GM19023 (cell line): ENCODE results near the gene UROC1.

Experiments
- ATAC-seq: cut with Tn5 transposase; IDR thresholded peaks from one replicate; pipeline ENCODE4 v1.9.1; 2021; ENCODE audit warnings: mild to moderate bottlenecking, moderate library complexity; ENCODE audit not compliant: unreplicated experiment

Gene UROC1

DNA sequence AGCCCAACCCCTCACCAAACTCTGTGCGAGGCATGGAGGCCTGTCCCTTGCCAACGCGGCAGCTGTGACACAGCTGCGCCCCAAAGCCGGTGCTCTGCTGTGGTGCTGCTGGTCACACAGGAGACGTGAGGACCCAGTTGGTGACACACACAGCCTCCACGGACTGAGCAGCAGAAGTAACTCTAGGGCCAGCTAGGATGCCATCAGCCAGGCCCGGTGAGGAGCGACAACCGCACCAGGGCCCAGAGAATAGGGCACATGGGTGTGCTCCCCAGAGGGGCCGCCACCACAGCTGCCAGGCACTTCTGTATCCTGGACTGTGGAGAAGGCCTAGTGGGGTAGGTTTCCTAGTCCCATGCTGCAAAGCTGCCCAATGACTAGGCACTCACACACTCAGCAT lies 52.6 kb downstream of the UROC1 start:
- no peak for ATAC-seq

DNA sequence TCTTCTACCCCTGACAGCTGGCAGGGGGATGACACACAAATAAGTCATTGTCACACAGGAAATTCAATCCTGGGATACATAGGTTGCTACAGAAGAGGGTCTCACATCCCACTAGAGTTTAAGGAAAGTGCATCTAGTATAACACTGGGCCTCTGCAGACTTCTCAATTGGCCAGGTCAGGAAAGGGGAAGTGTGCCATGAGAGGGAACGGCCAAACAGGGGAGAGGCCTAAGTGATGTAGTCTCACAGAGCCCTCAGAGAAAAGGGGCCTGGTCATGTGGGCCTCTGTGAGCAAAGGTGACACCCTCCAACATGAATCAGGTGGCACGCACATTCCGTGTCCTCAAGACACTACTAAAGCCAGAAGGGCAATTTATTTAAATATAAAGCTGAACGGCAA lies 53.1 kb downstream of the UROC1 start:
- no peak for ATAC-seq

DNA sequence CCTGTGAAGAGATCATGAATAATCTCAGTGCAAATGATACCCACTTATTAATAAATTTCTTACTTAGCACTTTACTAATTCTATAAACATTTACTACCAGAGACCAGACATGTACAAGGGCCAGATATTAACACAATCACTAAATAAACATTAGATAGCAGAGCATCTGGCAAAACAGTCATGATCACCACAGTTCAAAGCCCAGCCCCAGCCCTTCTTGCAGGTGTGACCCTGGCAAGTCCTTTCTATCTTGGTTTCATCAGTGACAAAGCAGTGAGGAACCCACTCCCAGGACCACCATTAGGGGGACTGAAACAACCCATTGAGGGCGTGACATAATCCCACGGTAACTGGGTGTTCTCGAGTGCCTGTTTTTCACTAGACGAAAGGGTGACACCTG lies 53.5 kb downstream of the UROC1 start:
- no peak for ATAC-seq

- ATAC-seq = no peak
Observed at GRCh38 chr3:126463521-126463920, 54.1 kb downstream of the UROC1 start.

DNA sequence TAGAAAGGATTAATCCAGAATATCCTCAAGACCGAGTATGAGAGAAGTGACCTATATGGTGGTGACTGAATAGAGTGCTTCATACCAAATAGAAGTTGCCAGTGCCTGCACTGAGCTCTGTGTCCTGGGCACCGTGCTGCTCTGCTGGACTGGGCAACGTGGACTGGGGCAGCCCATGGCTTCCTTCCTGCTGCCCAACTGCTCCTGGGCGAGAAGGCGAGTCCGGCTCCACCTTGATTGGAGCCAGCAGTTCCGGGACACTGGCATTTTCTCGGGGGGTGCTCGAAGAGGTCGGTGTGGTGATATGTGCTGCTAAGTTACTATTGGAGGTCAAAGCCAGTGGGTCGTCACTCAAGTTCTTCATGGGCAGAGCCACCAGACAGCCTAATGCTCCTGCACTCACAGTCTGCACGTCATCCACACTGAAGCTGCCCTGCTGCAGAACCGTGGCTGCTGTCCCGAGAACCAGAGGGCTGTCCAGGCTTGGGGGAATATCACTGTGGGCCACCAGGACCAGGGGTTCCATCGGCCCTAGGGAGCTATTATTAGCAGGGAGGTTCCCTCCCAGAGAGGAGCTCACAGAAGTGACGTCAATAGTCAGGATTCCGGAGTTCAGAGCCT lies 56.0 kb downstream of the UROC1 start:
- no peak for ATAC-seq

DNA sequence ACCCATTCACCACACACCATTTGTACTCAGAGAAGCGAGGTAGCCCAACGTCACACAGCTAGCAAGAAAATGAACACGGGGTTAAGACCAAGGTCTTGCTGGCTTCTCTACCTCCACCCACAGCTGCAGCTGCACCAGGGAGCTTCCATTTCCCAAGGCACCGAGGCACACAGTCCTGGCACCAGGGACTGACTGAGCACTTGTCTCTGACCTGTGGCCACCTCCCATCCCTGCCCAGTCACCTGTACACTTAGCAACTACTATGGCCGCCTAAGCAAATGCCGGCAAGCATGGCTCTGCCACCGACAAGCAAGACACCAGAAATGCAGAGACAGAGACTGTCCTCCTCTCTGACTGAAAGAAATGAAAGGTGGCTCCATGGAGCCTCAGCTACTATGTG lies 57.2 kb downstream of the UROC1 start:
- no peak for ATAC-seq

- ATAC-seq = no peak
Observed at GRCh38 chr3:126459763-126460127, 57.8 kb downstream of the UROC1 start.

DNA sequence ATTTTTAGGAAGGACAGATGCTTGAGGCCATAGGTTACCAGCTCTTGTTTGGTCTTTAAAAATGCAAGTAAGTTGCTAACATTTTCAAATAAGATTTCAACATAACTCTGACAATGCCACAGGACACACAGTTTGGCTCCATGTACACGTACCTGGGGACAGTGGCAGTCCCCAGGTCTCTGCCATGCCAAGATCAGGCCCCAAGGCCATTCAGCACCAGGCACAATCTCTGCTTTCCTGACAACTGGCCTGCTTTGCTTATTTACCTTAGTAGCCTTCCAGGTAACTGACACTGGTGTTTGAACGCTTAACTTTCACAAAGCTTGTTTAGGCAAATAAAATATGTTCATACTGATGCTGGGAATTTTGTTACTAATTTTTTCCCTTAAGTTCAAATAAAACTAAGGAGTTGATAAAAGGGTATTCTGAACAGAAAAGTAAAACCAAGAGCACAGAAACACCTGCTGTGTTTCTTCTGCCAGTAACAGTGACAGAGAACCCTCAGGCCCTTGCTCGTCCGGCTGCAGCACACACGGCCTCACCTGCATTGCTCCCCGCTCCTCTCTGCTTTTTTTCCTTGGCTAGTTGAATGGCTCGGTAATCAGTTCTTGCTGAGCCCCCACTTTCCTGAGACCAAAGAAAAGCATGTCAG lies 58.3 kb downstream of the UROC1 start:
- no peak for ATAC-seq

GRCh38 chr3:126456766-126457388 lies 60.7 kb downstream of the UROC1 start:
- ATAC-seq = no peak

DNA sequence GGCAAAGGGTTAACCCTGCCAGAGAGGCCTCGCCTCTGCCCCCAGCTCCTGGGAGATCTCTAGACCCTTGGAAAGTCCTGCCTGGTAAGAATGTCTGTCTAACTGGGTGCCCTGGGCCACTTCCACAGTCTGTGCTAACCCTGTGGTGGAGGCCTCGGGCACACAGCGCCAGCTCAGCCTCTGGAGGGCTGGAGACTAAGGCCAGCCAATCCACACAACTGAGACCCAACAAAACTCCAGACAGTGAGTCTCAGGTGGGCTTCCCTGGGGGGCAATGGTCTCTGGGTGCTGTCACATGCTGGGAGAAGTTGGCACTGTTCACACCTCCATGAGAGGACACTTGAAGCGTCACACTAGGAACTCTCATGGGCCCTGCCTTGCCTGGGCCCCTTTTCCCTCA lies 61.4 kb downstream of the UROC1 start:
- no peak for ATAC-seq

GRCh38 chr3:126454437-126455198 lies 63.0 kb downstream of the UROC1 start:
- ATAC-seq = no peak

GRCh38 chr3:126454025-126454424 lies 63.5 kb downstream of the UROC1 start:
- no peak for ATAC-seq

GRCh38 chr3:126452213-126452612 lies 65.4 kb downstream of the UROC1 start:
- no peak for ATAC-seq

GRCh38 chr3:126451511-126451910 lies 66.1 kb downstream of the UROC1 start:
- ATAC-seq = no peak

DNA sequence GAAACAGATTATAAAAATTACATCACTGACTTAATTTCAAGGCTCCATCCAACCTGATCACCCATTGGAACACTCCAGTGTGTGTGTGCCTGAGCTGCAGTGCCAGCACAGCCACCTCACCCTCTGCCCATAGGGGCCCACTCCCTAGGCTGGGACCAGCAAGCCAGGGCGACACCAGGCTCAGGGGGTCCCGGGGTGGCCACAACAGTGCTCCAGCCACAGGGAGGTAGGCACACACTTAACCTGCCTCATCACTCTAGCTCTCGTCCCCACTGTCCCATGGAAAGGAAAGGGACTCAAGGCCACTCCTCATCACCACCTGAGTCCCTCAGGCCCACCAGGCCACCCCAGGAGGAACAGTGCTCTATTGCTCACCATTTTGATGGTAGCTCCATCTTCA lies 66.8 kb downstream of the UROC1 start:
- ATAC-seq = no peak

GRCh38 chr3:126450219-126450618 lies 67.4 kb downstream of the UROC1 start:
- ATAC-seq = no peak

DNA sequence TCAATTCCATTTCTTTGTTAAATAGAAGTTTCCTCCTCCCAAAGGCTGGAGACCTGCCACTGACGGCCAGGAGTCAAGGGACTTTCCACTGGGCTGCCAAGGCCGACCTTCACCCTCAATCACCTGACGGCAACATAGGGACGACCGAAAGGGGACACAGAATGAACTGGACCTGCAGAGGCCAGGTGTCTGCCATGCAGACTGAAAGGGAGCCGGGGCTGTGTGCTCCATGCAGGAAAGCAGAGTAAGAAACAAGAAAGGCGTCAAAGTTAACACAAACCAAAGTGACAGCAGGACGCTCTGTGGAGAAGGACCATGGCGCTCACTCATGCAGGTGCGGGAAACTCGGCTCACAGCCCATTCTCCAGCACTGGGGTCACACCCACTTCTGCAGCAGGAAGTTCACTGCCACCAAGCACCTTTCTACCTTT lies 67.9 kb downstream of the UROC1 start:
- no peak for ATAC-seq

DNA sequence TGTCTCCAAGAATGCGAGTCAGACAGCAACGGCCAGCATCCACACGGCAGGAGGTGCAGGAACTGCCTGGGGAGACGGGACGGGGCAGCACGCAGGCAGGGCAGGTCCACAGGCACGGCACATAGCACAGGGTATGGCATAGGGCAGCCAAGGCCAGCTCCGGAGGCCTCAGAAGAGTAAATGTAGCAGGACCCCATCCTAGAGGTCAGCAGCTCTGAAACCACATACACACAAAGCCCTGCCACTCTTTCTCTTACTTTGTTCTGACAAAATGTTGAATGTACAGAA lies 68.7 kb downstream of the UROC1 start:
- no peak for ATAC-seq

DNA sequence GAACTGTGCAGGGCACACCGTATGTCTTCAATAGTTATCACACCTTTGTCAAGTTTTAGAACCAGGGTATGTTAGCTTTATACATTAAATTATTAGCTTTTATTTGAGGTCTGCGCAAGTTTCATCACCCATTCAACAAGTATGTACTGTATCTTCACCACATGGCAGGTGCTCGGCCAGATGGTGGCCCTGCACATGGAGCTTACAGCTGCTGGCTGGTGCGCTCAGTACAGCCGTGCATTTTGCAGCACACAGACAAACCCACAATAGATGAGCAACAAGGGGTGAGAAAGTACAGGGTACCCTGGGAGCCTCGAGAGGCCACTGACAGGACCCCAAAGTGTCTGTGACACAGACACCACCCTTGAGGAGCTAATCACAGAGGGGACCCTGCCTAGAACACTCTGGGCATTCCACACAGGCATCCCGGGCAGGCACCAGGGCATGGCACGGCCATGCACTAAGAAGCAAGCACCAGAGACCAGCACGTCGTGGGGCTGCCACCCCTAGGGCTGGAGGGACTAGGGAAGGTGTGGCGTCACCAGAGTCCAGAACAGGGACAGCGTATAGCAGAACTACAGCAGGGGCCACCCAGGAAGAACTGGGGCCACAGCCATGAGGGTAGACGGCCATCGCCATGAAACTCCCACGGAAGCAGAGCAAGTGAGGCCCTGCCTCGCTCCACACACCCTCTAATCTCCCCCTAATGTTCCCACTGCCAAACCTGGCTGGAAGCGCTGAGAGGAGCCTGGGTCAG lies 69.3 kb downstream of the UROC1 start:
- no peak for ATAC-seq

DNA sequence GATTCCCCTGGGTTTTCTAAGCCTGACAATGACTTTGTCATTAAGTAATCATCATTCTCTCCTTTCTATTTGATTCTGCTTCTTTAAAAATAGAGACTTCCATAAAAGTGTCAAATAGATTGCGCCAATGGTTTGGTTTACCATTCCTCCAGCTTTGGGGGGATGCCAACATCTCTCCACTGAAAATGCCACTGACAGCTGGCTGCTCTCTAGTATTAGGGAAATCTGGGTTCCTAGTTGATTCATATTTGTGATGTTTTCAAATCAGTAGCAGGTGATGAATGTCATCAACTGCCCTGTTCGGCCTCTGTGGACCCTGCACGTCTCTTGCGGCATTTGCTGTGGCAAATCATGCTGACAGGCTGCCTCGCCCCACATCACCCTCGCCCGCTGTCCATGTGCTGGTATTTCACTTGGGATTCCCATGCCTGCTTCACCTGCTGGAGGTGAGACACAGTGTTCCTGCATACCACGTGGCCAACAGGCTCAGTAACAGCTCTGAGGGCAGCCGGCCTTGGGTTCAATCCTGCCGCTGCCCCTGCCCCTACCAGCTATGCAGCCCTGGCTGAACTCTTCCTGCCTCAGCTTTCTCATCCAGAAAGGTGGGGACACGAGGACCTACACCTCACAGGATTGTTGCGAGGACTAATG lies 70.0 kb downstream of the UROC1 start:
- no peak for ATAC-seq

- no peak for ATAC-seq
Observed at GRCh38 chr3:126446791-126447190, 70.8 kb downstream of the UROC1 start.
